ENCODE results near the gene MSI2.

DNA sequence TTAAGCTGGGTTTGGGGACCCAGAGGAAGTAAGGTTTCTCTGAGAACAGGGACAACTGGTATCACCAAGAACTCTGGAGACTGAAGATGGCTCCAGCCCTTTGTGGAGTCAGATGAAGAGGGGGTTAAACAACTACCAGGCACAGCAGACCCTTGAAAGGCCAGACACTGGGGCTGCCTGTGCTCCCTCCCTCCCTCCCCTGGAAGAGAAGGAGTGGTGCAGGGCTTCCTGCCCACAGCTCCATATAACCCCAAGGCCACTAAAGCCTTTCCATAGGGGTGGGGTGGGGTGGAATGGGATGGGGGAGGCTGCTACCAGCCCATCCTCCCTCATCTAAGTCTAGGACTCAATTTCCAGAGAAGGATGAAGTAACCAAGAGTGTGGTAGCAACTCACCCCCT lies 422.1 kb downstream of the MSI2 start:
- TF ChIP-seq, protein P1, sequence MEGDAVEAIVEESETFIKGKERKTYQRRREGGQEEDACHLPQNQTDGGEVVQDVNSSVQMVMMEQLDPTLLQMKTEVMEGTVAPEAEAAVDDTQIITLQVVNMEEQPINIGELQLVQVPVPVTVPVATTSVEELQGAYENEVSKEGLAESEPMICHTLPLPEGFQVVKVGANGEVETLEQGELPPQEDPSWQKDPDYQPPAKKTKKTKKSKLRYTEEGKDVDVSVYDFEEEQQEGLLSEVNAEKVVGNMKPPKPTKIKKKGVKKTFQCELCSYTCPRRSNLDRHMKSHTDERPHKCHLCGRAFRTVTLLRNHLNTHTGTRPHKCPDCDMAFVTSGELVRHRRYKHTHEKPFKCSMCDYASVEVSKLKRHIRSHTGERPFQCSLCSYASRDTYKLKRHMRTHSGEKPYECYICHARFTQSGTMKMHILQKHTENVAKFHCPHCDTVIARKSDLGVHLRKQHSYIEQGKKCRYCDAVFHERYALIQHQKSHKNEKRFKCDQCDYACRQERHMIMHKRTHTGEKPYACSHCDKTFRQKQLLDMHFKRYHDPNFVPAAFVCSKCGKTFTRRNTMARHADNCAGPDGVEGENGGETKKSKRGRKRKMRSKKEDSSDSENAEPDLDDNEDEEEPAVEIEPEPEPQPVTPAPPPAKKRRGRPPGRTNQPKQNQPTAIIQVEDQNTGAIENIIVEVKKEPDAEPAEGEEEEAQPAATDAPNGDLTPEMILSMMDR (conservative IDR thresholded peaks at IDR 0.05; ENCODE audit: low read length) = no peak
- no peak for TF ChIP-seq EZH2phosphoT487 (IDR thresholded peaks at IDR 0.05; ENCODE audit: borderline replicate concordance)
